HG02610 (cell line): ENCODE data around the gene ERC1.

ENCODE experiments used
- ATAC-seq: cut with Tn5 transposase; IDR thresholded peaks from one replicate; pipeline ENCODE4 v1.9.1; 2021; ENCODE audit warnings: mild to moderate bottlenecking, moderate library complexity; ENCODE audit not compliant: unreplicated experiment

ERC1 gene

DNA sequence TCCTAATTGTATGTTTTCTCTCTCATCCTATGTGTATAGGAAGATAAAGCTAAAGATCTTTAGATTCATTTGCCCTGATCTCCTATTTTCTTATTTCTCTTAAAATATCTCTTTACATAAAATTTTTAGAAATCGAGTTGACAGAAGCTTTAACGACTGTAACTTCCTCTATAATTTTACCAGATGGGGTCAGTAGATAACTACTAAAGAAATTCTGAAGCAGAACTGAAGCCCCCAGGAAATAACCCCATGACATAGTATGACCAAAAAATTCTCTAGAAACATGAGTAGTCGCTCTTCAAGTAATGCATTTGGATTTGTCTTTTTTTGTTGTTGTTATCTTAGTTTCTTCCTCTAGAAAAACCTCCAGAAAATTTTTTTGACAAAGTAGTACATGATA lies 288.0 kb downstream of the ERC1 start:
- ATAC-seq, result no peak

DNA sequence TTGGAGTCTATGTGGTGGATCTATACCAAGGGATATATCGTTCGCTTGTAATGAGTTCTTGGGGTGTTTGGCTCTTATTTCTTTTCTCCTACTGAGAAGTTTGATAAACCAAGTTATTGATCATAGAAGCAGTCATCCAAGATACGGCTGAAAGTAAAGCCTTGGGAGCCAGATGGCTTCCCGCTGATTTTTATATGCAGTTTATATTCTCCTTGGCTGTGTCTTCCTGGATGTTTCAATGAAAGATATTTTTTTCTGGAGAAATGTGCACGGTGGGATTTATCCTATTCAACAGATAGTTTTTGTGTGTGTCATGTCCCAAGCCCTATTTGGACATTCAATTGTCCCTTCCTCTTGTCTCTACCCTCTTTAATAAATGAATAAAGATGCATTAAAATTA lies 289.0 kb downstream of the ERC1 start:
- ATAC-seq, result no peak

DNA sequence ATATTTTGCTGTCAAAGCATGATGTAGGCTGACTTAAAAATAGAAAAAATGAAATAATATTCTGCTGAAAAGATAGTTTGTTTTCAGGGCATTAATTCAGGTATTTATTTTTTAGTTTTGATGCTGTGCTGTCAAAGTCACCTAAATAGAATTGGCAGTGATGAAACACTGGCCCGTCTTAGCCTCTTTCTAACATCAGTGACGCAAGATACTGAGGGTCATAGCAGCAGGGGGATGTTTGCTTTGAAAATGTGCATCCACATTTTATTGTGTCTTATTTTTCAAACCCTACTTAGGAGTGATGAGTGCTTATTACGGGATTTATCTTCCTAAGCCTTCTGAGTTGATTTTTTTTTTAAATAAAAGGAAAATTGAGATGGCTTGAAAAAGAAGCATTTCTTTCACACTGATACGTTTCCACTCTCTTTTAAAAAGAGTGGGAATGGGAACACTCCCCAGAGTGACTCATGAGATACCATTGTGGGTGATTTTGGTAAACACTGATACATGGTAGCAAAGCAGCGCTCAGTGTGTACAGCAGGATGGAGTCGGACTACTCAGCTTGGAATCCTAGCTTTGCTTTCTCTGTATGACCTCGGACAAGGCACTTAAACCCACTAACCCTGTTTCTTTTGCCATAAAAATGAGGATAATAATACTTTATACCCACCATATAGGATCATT lies 290.8 kb downstream of the ERC1 start:
- ATAC-seq, result no peak

DNA sequence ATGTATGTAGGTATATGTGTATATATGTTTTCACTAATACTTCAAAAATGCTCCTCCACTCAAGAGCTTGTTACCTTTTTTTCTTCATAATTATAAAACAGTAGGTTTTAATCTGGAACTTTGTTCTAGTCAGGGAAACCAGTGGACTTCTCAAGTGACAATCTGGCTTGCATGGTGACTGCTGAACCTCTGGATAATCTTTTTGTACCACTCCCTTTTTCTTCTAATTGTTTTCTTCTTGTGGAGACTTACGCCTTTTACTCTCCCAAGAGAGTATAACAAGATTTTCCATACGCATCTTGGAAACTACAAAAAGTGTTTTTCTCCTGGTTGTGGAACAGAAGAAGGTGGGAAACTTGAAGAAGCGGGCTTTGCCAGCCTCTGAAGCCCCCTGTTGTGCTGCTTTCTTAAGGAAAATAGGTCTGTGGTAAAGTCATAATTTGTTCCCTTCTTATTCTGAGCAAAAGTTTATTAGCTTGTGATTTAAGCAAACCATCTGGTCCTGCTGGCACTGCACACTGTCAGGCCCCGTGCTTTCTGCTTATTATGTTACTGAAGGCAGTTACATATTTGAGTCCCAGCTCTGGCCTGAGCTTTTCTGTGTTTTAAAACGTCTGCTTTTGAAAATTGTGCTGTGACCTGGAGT lies 291.8 kb downstream of the ERC1 start:
- no peak for ATAC-seq

DNA sequence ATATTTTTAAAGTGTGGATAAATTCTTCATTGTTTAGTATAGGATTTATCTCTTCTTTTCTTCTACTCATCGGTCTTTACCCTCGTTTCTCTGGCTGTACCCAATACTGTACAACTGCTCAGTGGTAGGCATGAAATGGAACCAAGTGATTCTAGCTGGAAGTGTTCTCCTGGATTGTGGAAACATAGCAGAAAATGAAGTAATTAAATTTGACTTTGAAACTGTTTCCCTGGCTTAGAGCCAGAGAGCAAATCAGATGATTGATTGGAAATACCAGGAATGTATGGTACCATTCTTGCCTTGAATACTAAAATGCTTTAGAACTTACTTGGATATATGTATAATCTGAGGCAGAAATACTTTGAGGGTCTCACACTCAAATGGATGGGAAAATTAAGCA lies 292.3 kb downstream of the ERC1 start:
- no peak for ATAC-seq

DNA sequence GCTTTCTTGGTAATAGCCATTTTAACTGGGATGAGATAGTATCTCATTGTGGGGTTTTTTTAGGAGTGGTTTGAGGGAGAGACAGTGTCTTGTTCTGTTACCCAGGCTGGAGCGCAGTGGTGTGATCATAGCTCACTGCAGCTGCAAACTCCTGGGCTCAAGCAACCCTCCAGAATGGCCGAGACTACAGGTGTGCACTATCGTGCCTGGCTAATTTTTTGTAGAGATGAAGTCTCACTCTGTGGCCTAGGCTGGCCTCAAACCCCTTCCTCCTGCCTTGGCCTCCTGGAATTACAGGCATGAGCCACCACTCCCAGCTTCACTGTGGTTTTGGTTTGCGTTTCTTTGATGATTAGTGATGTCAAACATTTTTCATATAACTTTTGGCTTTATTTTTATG lies 293.6 kb downstream of the ERC1 start:
- ATAC-seq, result no peak

DNA sequence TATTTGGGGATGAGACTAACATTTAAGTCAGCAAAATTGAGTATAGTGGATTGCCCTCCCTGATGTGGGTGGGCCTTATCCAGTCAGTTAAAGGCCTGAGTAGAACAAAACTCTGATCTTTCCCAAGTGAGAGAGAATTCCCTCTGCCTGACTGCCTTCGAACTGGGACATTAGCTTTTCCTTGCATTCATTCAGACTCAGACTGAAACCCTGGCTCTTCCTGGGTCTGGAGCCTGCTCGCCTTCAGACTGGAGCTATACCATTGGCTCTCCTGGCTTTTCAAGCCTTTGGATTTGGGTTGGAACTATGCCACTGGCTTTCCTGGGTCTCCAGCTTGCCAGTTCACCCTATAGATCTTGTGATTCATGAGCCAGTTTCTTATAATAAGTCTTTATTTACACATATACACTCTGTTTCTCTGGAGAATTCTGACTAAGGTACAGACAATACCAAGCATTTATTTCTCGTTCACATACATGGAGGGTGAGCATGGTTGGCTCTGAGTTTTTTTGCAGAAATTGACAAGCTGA lies 296.5 kb downstream of the ERC1 start:
- ATAC-seq, result no peak

DNA sequence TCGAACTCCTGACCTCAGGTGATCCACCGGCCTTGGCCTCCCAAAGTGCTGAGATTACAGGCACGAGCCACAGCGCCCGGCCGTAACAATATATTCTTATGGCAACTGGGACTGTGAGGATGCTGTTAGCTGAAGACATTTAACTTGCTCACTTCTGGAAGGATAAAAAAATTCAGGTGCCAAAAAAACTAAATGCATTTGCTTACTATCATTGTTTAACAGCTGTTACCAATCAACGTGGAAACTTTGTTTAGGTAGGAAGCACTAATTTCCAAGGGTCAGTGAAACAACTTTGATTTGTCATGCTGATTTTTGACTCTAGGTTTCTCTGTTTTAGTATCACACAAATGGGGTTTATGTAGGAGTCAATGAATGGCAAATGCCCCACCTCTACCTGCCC lies 297.3 kb downstream of the ERC1 start:
- ATAC-seq, result no peak

DNA sequence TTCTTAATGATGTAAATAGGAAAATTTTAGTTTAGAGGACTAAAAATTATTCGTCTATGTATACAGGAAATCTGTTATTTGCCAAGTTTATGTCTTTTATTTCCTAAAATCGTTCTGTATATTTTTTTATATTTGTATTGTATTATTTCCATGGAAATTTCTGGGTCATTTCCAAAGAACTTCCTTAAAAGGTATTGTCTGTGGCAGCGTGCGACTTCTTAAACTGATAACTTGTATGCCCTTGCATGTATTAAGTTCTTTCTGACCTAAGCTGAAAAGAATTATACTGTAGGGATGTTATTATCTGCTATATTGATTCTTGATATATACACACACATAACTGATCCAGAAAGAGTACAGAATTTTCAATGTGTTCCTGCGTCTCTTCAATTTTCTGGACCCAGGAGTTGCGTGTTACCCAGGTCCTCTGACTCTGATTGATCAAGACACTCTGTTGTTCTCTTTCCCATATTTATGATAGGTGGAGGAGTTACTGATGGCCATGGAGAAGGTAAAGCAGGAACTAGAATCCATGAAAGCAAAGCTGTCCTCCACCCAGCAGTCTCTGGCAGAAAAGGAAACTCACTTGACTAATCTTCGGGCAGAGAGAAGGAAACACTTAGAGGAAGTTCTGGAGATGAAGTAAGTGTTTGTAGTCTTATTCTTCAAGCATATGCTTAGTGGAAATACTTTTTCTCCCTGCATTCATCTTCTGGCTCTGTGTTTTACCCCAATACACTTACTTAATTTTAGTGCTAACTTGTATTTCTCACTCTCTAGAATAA lies 298.5 kb downstream of the ERC1 start:
- no peak for ATAC-seq

DNA sequence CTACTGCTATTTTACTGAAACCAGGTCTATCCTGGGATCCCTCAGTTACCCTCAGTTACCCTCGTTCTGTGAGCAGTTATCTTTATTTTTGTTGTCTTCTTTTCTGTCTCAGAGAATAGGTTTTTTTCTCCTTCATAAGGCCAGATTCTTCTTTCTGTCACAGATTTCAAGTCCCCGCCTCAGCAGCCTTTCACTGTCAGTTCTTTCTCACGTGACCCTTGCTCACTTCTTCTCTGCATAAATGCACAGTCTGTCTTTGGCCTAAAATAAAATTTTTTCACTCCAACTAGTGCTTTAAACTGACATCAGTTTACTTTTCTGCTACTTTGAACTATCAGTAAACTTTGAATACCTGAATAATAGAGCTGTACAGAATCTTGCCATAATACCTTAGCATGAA lies 299.7 kb downstream of the ERC1 start:
- ATAC-seq, result no peak

DNA sequence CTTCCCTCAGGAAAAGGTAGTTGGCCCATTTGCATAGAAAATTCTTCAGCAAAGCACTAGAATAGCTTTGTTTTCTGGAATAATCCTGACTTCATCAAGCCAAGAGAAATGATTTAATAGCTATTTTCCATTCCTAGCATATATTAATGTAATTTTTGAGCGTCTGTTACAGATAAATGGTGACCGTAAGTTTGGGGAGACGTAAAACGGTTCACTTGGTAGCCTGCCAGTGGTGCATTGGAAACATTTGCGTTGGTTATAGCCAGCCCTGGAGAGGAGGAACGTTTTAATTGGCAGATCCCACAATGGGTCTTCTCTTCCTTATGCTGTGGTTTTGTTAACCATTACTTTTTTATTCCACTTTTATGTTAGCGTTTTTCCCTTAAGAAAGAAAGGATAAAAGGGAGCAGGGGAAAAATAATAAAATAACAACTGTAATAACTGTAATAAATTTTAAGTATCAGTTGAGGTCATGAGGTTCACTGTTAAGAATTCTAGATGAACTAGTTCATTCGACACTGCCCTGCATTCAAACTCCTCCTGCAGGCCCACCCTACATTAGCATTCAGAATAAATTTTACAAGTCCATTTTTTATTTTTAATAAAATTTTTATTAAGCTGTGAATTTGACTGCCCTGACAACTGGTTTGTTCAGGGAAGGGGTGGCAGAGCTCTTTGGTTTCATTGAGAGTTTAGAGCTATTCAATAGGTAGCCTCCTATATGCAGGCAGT lies 300.7 kb downstream of the ERC1 start:
- ATAC-seq, result no peak

DNA sequence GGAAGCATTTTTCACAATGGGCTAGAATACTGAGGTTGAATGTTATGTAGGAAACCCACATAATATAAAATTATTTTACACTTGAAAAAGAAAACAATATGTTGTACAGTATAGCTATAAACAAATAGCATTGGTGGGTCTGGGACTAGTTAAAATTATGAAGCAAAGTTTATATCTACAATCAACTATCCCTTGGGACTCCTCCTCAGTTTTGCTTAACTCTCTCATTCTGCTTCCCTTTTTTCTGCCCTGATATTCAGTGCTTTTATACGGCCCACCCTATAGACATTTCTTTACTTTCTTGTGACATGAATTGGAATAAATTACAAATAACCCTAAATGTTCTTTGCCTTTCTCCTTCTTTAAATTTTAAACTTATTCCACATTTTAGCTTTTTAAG lies 302.9 kb downstream of the ERC1 start:
- ATAC-seq, result no peak

DNA sequence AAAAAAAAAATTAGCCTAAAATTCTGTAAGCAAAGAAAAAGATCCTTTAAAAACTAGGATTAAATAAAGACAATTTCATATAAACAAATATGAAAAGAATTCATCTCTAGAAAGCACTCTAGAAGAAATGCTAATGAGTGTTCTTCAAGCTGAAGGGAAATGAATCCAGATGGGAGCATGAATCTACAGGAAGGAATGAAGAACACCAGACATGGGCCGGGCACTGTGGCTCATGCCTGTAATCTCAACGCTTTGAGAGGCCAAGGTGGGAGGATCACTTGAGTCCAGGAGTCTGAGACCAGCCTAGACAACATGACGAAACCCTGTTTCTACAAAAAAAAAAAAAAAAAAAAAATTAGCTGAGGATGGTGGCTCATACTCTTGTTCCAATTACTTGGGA lies 306.2 kb downstream of the ERC1 start:
- ATAC-seq, result no peak

DNA sequence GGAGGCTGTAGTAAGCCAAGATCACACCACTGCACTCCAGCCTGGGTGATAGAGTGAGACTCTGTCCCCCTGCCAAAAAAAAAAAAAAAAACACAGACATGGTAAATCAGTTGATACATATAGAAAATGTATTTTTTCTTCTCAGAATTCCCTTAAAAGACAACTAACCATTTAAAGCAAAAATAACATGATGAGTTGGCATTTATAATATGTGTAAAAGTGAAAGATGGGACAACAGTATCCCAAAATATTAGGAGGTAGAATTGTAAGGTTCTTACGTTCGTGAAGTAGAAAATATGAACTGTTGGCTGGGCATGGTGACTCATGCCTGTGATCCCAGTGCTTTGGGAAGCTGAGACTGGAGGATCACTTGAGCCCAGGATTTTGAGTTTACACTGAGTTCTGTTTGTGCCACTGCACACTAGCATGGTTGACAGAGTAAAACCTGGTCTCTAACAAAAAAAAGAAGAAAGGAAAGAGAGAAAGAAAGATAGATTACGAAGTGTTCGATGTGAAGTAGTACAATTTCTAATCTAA lies 306.7 kb downstream of the ERC1 start:
- ATAC-seq, result no peak

DNA sequence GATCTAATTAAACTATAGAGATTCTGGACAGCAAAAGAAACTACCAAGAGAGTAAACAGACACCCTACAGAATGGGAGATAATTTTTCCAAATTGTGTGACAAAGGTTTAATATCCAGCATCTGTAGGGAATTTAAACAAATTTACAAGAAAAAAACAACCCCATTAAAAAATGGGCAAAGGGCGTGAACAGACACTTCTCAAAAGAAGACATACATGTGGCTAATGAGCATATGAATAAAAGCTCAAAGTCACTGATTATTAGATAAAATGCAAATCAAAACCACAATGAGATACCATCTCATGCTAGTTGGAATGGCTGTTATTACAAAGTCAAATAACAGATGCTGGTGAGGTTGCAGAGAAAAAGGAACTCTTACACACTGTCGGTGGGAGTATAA lies 309.4 kb downstream of the ERC1 start:
- ATAC-seq, result no peak

DNA sequence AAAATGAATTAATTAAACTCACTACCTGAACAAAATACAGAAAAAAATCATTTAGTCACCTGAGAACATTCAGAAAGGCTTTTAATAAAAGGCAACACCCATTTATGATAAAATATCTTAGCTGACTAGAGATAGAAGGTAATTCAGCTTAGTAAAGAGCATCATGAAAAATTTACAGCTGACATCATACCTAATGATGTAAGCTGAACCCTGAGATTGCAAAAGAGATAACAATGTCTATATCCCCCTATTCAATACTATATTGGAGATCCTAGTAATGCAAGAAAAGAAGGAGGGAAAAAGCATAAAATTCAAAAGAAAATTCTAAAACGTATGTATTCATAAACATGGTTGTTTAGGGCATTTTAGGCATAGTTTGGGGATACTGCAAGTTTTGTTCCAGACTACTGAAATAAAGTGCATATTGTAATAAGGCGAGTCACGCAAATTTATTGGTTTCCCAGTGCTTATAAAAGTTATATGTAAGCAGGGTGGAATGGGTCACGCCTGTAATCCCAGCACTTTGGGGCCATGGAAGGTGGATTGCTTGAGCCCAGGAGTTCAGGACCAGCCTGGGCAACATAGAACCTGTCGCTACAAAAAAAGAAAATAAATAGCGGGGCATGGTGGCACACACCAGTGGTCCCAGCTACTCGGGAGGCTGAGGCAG lies 311.3 kb downstream of the ERC1 start:
- no peak for ATAC-seq

DNA sequence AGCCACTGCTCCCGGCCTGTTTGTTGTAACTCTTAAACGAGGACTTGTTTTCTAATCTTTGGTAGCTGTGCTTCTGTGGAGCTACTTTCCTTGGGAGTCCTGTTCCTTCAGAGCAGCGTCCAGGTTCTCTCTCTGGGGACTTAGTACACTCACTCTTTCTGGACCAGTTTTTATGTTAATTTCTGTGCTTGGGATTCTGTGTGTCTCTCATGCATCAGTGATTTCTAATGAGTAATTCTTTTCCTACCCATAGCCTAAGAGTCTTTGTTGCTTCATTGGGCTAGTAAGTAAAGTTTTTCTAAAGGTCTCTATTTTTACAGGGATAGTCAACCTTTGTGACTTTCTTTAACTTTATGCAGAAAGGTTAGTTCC lies 314.0 kb downstream of the ERC1 start:
- no peak for ATAC-seq

DNA sequence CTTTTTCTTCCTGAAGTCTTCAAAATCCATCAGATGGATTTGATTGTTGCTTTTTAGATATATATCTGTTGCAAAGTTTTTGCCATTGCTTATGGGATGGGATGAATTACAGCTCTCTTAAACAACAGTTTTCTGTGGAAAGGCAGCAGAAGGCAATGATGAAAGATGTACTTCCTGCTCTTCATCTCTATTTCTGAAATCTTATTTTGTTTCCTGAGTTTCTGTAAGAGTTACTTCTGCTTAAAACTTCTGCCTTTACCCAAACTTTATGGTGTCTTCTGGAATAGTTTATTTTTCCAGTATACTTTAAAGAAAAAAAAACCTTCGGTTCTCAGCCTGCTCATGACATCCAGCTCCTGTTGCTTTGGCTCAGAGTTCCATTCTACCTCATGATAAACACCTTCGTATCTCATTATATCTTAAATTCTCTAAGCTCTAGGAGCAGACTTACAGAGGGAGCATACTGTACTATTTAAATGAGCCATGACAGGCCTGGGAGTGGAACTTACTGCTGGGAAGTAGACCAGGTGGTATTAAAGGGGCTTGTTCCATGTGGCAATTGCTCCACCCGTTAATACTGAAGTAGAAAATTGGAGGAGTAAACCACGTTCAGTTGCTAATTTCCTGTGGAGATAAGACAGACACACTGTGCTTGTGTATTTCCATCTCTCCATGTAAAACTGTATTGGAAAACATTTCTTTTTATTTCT lies 314.9 kb downstream of the ERC1 start:
- no peak for ATAC-seq

DNA sequence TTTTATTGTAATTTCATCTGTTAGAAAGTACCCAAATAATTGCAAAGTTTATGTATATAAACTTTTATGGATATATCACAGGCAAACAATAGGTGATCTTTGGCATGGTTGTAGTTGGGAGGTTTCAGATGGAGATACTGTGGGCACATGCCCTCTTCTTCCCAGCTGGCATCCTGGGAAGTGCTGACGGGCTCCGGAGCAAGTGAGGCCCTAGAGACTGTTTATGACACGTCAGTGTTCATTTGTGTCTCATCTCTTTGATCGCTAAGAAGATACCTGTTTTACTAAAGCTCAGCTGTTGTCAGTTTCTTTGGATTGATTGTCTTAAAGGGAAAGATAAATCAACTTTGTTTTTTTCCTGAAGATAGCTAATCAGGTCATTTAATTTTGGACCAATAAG lies 315.8 kb downstream of the ERC1 start:
- ATAC-seq, result no peak

DNA sequence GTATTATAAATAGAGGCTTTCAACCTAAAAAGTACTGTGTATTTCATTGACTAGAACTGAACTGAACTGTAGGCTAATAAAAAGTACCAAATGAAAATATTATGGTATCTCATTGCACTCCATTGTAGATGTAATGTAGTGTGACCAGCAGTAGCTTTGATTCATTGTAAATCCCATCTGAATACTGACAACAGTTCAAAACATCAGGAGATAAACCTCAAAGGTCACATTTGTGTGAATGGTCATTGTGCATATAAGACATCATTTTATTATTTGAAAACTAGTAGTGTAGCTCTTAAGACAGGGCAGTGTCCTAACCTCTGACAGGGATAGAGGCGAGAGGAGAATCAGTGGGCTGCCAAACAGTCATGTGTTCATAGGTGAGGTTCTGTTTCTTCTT lies 316.8 kb downstream of the ERC1 start:
- no peak for ATAC-seq
